K562 (cell line): ENCODE results near the gene GNAT2. TPM values are rescaled to one million over a fixed set of nuclear protein-coding genes. Genes with fewer than 3 reads are reported as not detected.
A peak's percentile ranks its signal among the peaks of the same experiment; 100 is the strongest.

Experiments
- HMGN3 ChIP-seq: IDR thresholded peaks from 2 replicates; pipeline ENCODE4 v1.6.1; 2011; ENCODE audit warnings: borderline replicate concordance, low read depth, mild to moderate bottlenecking, mixed read lengths, low read length; ENCODE audit not compliant: insufficient read length; ENCODE audit errors: extremely low read depth
- KAT7 ChIP-seq: sonication (generic); formaldehyde crosslinking; IDR thresholded peaks from 2 replicates; pipeline ENCODE4 v1.8.0; 2022; ENCODE audit warnings: missing genetic modification reagents, mild to moderate bottlenecking, borderline replicate concordance
- MTA2 ChIP-seq: fragments of 450-650 bp; IDR thresholded peaks from 2 replicates; pipeline ENCODE4 v1.6.1; 2016; ENCODE audit warnings: low read depth
- PML ChIP-seq: IDR thresholded peaks from 2 replicates; pipeline ENCODE4 v1.6.1; 2012; ENCODE audit warnings: low read length, inconsistent platforms
- RAD21 ChIP-seq, 2 experiments: fragments of 250-450 bp in 1 of 2; fragments of 450-650 bp in 1 of 2; sonication (Bioruptor Pico) in 1 of 2; formaldehyde crosslinking in 1 of 2; IDR thresholded peaks in 1 of 2; conservative IDR thresholded peaks in 1 of 2; 2 replicates each; pipeline versions ENCODE4 v1.4.0 to v1.8.0; 2020 to 2022; ENCODE audit warnings: mild to moderate bottlenecking in 2 of 2, moderate library complexity in 1 of 2
- RBBP5 ChIP-seq: fragments of 200-600 bp; sonication (generic); IDR thresholded peaks from 2 replicates; pipeline ENCODE4 v1.6.1; 2012; ENCODE audit warnings: borderline replicate concordance, mild to moderate bottlenecking, low read length, control low read depth, inconsistent platforms; ENCODE audit not compliant: insufficient read depth, poor library complexity, severe bottlenecking
- RHOXF2B ChIP-seq: fragments of 250-450 bp; sonication (Bioruptor Pico); conservative IDR thresholded peaks from 2 replicates; pipeline ENCODE4 v1.5.1; 2021
- SRSF3 ChIP-seq: fragments of 200-400 bp; formaldehyde crosslinking; IDR thresholded peaks from 2 replicates; pipeline ENCODE4 v1.6.1; 2016; ENCODE audit warnings: mild to moderate bottlenecking, low read length, moderate library complexity; ENCODE audit not compliant: insufficient read depth
- ZBTB1 ChIP-seq: sonication (generic); formaldehyde crosslinking; IDR thresholded peaks from 2 replicates; pipeline ENCODE4 v1.8.1; 2023; ENCODE audit warnings: missing genetic modification reagents, low read depth, mild to moderate bottlenecking, borderline replicate concordance
- ZNF444 ChIP-seq: fragments of 250-450 bp; sonication (Bioruptor Pico); IDR thresholded peaks from 2 replicates; pipeline ENCODE4 v1.4.0; 2020; ENCODE audit warnings: mild to moderate bottlenecking, moderate library complexity
- ZNF57 ChIP-seq: fragments of 450-650 bp; formaldehyde crosslinking; IDR thresholded peaks from 2 replicates; pipeline ENCODE4 v1.4.0; 2020; ENCODE audit warnings: mild to moderate bottlenecking, moderate library complexity
- ZSCAN29 ChIP-seq: fragments of 450-650 bp; IDR thresholded peaks from 2 replicates; pipeline ENCODE4 v1.6.1; 2017
- polyA plus RNA-seq, 8 experiments: library from polyadenylated mRNA; depleted of rRNA in 4 of 8; stranded (reverse) in 5 of 8; unstranded in 3 of 8; fragments of >200 nt; fragmentation: Nextera tagmentation in 2 of 8; fragmentation: Illumina TruSeq in 1 of 8; extraction: Ambion mirVana in 2 of 8; extraction: Trizol in 1 of 8; gene quantifications; 2 replicates each; pipeline versions ENCODE4 v1.2.1 to v1.2.3, GENCODE V29; 2011 to 2014; ENCODE audit warnings: inconsistent platforms in 1 of 8, missing spikeins in 1 of 8
- total RNA-seq, 7 experiments: library from RNA; depleted of rRNA in 6 of 7; stranded (reverse); fragments of >200 nt in 6 of 7; fragmentation: Illumina TruSeq in 2 of 7; extraction: Trizol in 2 of 7; gene quantifications; 2 replicates each; pipeline versions ENCODE4 v1.2.1 to v1.2.3, GENCODE V29; 2011 to 2021; ENCODE audit warnings: low replicate concordance in 1 of 7
- TF ChIP-seq, protein P1 (sequence below): fragments of 250-450 bp; sonication (Bioruptor Pico); IDR thresholded peaks from 2 replicates; pipeline ENCODE4 v1.5.0; 2022; ENCODE audit warnings: mild to moderate bottlenecking
- TF ChIP-seq, protein P2 (sequence below): sonication (generic); formaldehyde crosslinking; IDR thresholded peaks from 2 replicates; pipeline ENCODE4 v1.8.1; 2022; ENCODE audit warnings: missing genetic modification reagents
- TF ChIP-seq, protein P3 (sequence below): sonication (generic); formaldehyde crosslinking; IDR thresholded peaks from 2 replicates; pipeline ENCODE4 v1.5.0; 2020; ENCODE audit warnings: missing genetic modification reagents
- TF ChIP-seq, protein P4 (sequence below): fragments of 250-450 bp; sonication (Bioruptor Pico); IDR thresholded peaks from 2 replicates; pipeline ENCODE4 v1.5.0; 2021; ENCODE audit warnings: mild to moderate bottlenecking, moderate library complexity

Gene GNAT2
- total and polyA plus RNA-seq, 9 of the 15 experiments (the other 6 are each of a cell fraction or from before 2014, with no cell fraction given), result 0.06 to 0.52 (median 0.24) TPM; not detected in 1

DNA sequence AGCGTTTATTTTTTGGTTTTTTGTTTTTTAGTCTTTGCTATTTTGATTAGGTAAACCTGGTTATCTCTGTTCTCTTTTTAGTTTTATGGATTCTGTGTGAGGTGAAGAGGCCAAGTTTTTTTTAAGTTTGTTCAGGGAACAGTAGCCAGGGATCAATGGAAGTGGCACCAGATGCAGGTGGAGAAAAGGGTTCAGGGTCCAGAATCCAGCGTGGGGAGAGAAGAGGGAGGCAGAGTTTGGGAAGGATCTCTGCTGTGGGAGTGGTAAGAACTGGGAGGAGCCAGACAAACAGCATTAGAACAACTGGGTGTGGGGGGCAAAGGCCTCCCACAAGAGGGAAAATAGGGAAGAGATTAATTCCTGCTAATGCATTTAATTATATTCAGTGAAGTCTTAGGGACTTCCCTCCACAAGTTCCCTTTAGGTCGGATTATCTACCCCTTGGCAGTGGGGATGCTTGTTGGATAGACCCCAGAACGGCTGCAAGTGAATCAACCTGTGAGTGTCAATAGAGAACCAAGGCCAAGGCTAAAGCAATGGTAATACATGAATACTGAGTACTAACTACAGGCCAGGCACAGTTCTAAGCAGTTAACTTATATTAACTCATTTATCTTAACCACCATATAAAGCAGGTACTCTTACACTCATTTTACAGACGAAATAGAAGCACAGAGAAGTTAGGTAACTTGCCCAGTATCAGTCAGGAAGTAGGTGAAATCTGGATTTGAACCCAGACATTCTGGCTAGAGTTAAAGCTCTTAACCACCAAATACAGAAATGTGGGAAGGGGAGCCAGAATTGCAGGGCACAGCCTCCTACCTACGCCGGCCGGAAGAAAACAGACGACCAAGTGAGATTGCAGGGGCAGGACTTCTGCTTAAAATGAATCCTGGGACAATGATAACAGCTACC, 498 bp downstream of the GNAT2 start (continued):
- TF ChIP-seq, protein P1, sequence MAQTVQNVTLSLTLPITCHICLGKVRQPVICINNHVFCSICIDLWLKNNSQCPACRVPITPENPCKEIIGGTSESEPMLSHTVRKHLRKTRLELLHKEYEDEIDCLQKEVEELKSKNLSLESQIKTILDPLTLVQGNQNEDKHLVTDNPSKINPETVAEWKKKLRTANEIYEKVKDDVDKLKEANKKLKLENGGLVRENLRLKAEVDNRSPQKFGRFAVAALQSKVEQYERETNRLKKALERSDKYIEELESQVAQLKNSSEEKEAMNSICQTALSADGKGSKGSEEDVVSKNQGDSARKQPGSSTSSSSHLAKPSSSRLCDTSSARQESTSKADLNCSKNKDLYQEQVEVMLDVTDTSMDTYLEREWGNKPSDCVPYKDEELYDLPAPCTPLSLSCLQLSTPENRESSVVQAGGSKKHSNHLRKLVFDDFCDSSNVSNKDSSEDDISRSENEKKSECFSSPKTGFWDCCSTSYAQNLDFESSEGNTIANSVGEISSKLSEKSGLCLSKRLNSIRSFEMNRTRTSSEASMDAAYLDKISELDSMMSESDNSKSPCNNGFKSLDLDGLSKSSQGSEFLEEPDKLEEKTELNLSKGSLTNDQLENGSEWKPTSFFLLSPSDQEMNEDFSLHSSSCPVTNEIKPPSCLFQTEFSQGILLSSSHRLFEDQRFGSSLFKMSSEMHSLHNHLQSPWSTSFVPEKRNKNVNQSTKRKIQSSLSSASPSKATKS (CRISPR knock-in tag), result no peak
- TF ChIP-seq PML (peak; percentile 4; the same call in 1 of the 2 replicates), RBBP5 (peak; percentile 46), MTA2 (peak; percentile 18; the same call in 1 of the 2 replicates), KAT7 (CRISPR knock-in tag) (no peak), HMGN3 (no peak), ZNF444 (CRISPR knock-in tag) (no peak), RHOXF2B (CRISPR knock-in tag) (0 out of 2 replicates have a peak, but pooled peaks have one; percentile 5), ZBTB1 (CRISPR knock-in tag) (no peak), RAD21 (CRISPR knock-in tag; conservative IDR thresholded peaks at IDR 0.05 in 1 of 2, IDR thresholded peaks at IDR 0.05 in 1 of 2) (no peak), SRSF3 (no peak), ZSCAN29 (no peak), ZNF57 (no peak)
- TF ChIP-seq, protein P2, sequence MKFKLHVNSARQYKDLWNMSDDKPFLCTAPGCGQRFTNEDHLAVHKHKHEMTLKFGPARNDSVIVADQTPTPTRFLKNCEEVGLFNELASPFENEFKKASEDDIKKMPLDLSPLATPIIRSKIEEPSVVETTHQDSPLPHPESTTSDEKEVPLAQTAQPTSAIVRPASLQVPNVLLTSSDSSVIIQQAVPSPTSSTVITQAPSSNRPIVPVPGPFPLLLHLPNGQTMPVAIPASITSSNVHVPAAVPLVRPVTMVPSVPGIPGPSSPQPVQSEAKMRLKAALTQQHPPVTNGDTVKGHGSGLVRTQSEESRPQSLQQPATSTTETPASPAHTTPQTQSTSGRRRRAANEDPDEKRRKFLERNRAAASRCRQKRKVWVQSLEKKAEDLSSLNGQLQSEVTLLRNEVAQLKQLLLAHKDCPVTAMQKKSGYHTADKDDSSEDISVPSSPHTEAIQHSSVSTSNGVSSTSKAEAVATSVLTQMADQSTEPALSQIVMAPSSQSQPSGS (CRISPR knock-in tag), result no peak
- TF ChIP-seq, protein P3, sequence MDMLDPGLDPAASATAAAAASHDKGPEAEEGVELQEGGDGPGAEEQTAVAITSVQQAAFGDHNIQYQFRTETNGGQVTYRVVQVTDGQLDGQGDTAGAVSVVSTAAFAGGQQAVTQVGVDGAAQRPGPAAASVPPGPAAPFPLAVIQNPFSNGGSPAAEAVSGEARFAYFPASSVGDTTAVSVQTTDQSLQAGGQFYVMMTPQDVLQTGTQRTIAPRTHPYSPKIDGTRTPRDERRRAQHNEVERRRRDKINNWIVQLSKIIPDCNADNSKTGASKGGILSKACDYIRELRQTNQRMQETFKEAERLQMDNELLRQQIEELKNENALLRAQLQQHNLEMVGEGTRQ (CRISPR knock-in tag), result no peak
- TF ChIP-seq, protein P4, sequence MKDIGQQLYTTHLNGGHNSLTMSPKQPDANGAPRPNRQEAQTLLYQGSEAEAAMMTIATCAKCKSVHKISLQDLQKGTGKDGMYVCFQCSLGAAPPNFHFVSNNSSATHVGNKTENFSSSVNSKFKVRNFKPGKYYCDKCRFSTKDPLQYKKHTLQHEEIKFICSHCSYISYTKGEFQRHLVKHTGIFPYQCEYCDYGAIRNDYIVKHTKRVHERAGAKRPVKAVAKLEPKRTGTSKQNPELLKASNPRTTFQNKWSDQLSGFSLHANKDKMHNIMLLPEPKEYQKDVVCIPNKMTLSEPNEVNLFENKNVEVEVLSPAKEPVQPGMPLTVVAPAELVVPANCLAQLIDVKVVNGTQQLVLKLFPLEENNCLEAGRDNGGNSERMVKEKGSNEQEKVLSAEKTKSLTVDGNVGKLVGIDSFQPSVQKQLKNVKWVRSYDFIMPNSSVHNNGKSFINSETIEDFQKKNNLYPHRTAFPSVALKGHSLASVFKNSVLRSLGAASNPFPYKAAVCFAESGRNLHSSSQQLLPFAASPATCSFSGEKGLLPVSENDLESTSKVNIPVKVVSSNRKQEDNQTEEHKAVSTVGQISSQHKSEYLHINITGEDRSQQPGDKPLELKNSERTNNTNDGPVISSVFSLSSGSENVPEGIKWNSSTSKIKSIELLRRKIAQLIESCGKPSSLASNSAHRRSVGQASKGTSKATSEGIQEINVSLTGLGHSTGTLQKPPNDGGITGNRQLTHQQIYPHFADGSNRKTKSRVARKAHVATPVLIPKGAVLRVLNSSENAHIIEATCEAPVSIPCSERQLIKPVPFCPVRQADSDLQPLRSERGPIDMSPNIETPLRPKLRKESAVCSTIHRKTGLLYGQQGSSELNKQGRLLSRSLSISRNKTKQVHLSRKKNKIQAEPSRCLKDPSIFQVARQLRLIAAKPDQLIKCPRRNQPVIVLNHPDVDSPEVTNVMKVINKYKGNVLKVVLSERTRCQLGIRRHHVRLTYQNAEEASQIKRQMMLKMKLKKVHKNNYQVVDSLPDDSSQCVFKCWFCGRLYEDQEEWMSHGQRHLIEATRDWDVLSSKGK (CRISPR knock-in tag), result no peak
